ENCODE results near the gene MSH3.
"Not testable (repeated sequence)": the region's sequence is repeated elsewhere in the genome, so short reads cannot be mapped to it uniquely, and the experiment has no call there.

The MSH3 gene

GRCh38 chr5:80799573-80799972 is 145.1 kb downstream of the MSH3 start:
- Histone ChIP-seq H3K9me3 (ENCODE audit: control insufficient read depth, low read length) (no peaks in the 10 kb centered on the region), H3K27me3 (ENCODE audit: control insufficient read depth, insufficient read depth, low read length, poor library complexity, severe bottlenecking) (no peaks in the 10 kb centered on the region), H3K4me1 (ENCODE audit: control insufficient read depth, insufficient read depth, low read length) (no peaks in the 10 kb centered on the region), H3K27ac (ENCODE audit: insufficient read depth, low read depth, low read length, poor library complexity, severe bottlenecking) (no peak overlapping the region), H3K4me3 (ENCODE audit: insufficient read depth, low read depth, low read length) (no peak overlapping the region), H3K36me3 (ENCODE audit: control insufficient read depth, insufficient read depth, low read length) (no peaks in the 10 kb centered on the region)
- WGBS, 2 experiments, result 93 to 95% methylated on average over 2 of the region's 2 CpGs

DNA sequence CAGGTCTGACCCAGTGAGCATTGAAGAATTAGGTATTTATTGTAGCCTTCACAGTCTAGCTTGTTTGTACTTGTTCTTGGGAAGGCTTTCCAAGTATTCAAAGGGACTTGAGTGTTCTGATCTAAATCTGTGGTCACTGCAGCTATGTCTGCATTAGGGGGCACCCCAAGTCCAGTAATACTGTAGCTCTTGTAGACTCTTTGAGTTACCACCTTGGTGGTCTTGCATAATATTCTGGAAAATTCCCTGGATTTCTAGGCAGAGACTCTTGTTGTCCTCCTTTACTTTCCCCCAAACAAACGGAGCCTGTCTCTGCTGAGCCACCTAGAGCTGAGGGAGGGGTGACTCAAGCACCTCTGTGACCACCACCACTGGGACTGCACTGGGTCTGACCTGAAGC is 149.9 kb downstream of the MSH3 start:
- no peaks in the 10 kb centered on the region for H3K9me3 ChIP-seq (ENCODE audit: control insufficient read depth, low read length)
- no peaks in the 10 kb centered on the region for H3K27me3 ChIP-seq (ENCODE audit: control insufficient read depth, insufficient read depth, low read length, poor library complexity, severe bottlenecking)
- H3K27ac ChIP-seq (ENCODE audit: insufficient read depth, low read depth, low read length, poor library complexity, severe bottlenecking), result no peak overlapping the region
- no peaks in the 10 kb centered on the region for H3K4me1 ChIP-seq (ENCODE audit: control insufficient read depth, insufficient read depth, low read length)
- H3K4me3 ChIP-seq (ENCODE audit: insufficient read depth, low read depth, low read length), result no peak overlapping the region
- 88 to 90% methylated on average over 1 of the region's 1 CpG for WGBS, 2 experiments
- H3K36me3 ChIP-seq (ENCODE audit: control insufficient read depth, insufficient read depth, low read length), result no peaks in the 10 kb centered on the region

- no peaks in the 10 kb centered on the region for H3K27me3 ChIP-seq (ENCODE audit: control insufficient read depth, insufficient read depth, low read length, poor library complexity, severe bottlenecking)
- no peak overlapping the region for H3K4me3 ChIP-seq (ENCODE audit: insufficient read depth, low read depth, low read length)
- H3K36me3 ChIP-seq (ENCODE audit: control insufficient read depth, insufficient read depth, low read length), result no peaks in the 10 kb centered on the region
- no peak overlapping the region for H3K27ac ChIP-seq (ENCODE audit: insufficient read depth, low read depth, low read length, poor library complexity, severe bottlenecking)
- H3K9me3 ChIP-seq (ENCODE audit: control insufficient read depth, low read length), result no peaks in the 10 kb centered on the region
- no peaks in the 10 kb centered on the region for H3K4me1 ChIP-seq (ENCODE audit: control insufficient read depth, insufficient read depth, low read length)
- WGBS, 2 experiments, result 84% methylated on average over 2 of the region's 2 CpGs; no CpG with 5 or more reads in 1 of the 2 experiments
Measured at GRCh38 chr5:80805038-80805437, 150.6 kb downstream of the MSH3 start.

- Histone ChIP-seq H3K4me3 (ENCODE audit: insufficient read depth, low read depth, low read length) (no peak overlapping the region), H3K9me3 (ENCODE audit: control insufficient read depth, low read length) (no peaks in the 10 kb centered on the region), H3K27me3 (ENCODE audit: control insufficient read depth, insufficient read depth, low read length, poor library complexity, severe bottlenecking) (no peaks in the 10 kb centered on the region), H3K36me3 (ENCODE audit: control insufficient read depth, insufficient read depth, low read length) (no peaks in the 10 kb centered on the region), H3K27ac (ENCODE audit: insufficient read depth, low read depth, low read length, poor library complexity, severe bottlenecking) (no peak overlapping the region), H3K4me1 (ENCODE audit: control insufficient read depth, insufficient read depth, low read length) (no peaks in the 10 kb centered on the region)
Measured at GRCh38 chr5:80806929-80807328, 152.5 kb downstream of the MSH3 start.

- no peak overlapping the region for H3K27ac ChIP-seq (ENCODE audit: insufficient read depth, low read depth, low read length, poor library complexity, severe bottlenecking)
- H3K4me1 ChIP-seq (ENCODE audit: control insufficient read depth, insufficient read depth, low read length), result no peaks in the 10 kb centered on the region
- no peaks in the 10 kb centered on the region for H3K36me3 ChIP-seq (ENCODE audit: control insufficient read depth, insufficient read depth, low read length)
- no peaks in the 10 kb centered on the region for H3K27me3 ChIP-seq (ENCODE audit: control insufficient read depth, insufficient read depth, low read length, poor library complexity, severe bottlenecking)
- 94 to 100% methylated on average over 3 of the region's 3 CpGs for WGBS, 2 experiments
- H3K4me3 ChIP-seq (ENCODE audit: insufficient read depth, low read depth, low read length), result no peak overlapping the region
- no peaks in the 10 kb centered on the region for H3K9me3 ChIP-seq (ENCODE audit: control insufficient read depth, low read length)
Measured at GRCh38 chr5:80809451-80809850, 155.0 kb downstream of the MSH3 start.

GRCh38 chr5:80810425-80810824 is 156.0 kb downstream of the MSH3 start:
- Histone ChIP-seq H3K9me3 (ENCODE audit: control insufficient read depth, low read length) (no peaks in the 10 kb centered on the region), H3K27ac (ENCODE audit: insufficient read depth, low read depth, low read length, poor library complexity, severe bottlenecking) (no peak overlapping the region), H3K27me3 (ENCODE audit: control insufficient read depth, insufficient read depth, low read length, poor library complexity, severe bottlenecking) (no peaks in the 10 kb centered on the region), H3K4me1 (ENCODE audit: control insufficient read depth, insufficient read depth, low read length) (no peaks in the 10 kb centered on the region), H3K36me3 (ENCODE audit: control insufficient read depth, insufficient read depth, low read length) (no peaks in the 10 kb centered on the region), H3K4me3 (ENCODE audit: insufficient read depth, low read depth, low read length) (no peak overlapping the region)
- 96 to 100% methylated on average over 1 of the region's 1 CpG for WGBS, 2 experiments

GRCh38 chr5:80816590-80816989 is 162.1 kb downstream of the MSH3 start:
- Histone ChIP-seq H3K9me3 (ENCODE audit: control insufficient read depth, low read length) (peaks cover 2% of the 10 kb centered on the region), H3K4me3 (ENCODE audit: insufficient read depth, low read depth, low read length) (no peak overlapping the region), H3K27ac (ENCODE audit: insufficient read depth, low read depth, low read length, poor library complexity, severe bottlenecking) (no peak overlapping the region), H3K27me3 (ENCODE audit: control insufficient read depth, insufficient read depth, low read length, poor library complexity, severe bottlenecking) (no peaks in the 10 kb centered on the region), H3K4me1 (ENCODE audit: control insufficient read depth, insufficient read depth, low read length) (no peaks in the 10 kb centered on the region), H3K36me3 (ENCODE audit: control insufficient read depth, insufficient read depth, low read length) (no peaks in the 10 kb centered on the region)
- WGBS, 2 experiments, result 94 to 95% methylated on average over 3 of the region's 3 CpGs

- Histone ChIP-seq H3K4me3 (ENCODE audit: insufficient read depth, low read depth, low read length) (no peak overlapping the region), H3K4me1 (ENCODE audit: control insufficient read depth, insufficient read depth, low read length) (no peaks in the 10 kb centered on the region), H3K36me3 (ENCODE audit: control insufficient read depth, insufficient read depth, low read length) (peaks cover 8% of the 10 kb centered on the region), H3K9me3 (ENCODE audit: control insufficient read depth, low read length) (peaks cover 4% of the 10 kb centered on the region), H3K27me3 (ENCODE audit: control insufficient read depth, insufficient read depth, low read length, poor library complexity, severe bottlenecking) (no peaks in the 10 kb centered on the region), H3K27ac (ENCODE audit: insufficient read depth, low read depth, low read length, poor library complexity, severe bottlenecking) (no peak overlapping the region)
- 88 to 94% methylated on average over 2 to 3 of the region's 3 CpGs for WGBS, 2 experiments
Measured at GRCh38 chr5:80820685-80821084, 166.2 kb downstream of the MSH3 start.

- 94 to 100% methylated on average over 1 of the region's 1 CpG for WGBS, 2 experiments
- H3K27me3 ChIP-seq (ENCODE audit: control insufficient read depth, insufficient read depth, low read length, poor library complexity, severe bottlenecking), result no peaks in the 10 kb centered on the region
- no peak overlapping the region for H3K4me3 ChIP-seq (ENCODE audit: insufficient read depth, low read depth, low read length)
- no peak overlapping the region for H3K27ac ChIP-seq (ENCODE audit: insufficient read depth, low read depth, low read length, poor library complexity, severe bottlenecking)
- H3K4me1 ChIP-seq (ENCODE audit: control insufficient read depth, insufficient read depth, low read length), result no peaks in the 10 kb centered on the region
- H3K36me3 ChIP-seq (ENCODE audit: control insufficient read depth, insufficient read depth, low read length), result peaks cover 8% of the 10 kb centered on the region
- H3K9me3 ChIP-seq (ENCODE audit: control insufficient read depth, low read length), result peaks cover 4% of the 10 kb centered on the region
Measured at GRCh38 chr5:80822640-80823039, 168.2 kb downstream of the MSH3 start.

DNA sequence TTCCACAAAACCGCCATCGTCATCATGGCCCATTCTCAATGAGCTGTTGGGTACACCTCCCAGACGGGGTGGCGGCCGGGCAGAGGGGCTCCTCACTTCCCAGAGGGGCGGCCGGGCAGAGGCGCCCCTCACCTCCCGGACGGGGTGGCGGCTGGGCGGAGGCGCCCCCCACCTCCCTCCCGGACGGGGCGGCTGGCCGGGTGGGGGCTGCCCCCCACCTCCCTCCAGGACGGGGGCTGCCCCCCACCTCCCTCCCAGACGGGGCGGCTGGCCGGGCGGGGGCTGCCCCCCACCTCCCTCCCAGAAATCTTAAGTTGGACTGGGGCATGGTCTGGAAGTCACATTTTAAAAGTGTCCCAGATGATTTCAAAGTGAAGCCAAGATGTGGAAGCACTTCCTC is 169.7 kb downstream of the MSH3 start:
- not testable (repeated sequence) for H3K4me1 ChIP-seq (ENCODE audit: control insufficient read depth, insufficient read depth, low read length); H3K9me3 ChIP-seq (ENCODE audit: control insufficient read depth, low read length); H3K27ac ChIP-seq (ENCODE audit: insufficient read depth, low read depth, low read length, poor library complexity, severe bottlenecking); H3K27me3 ChIP-seq (ENCODE audit: control insufficient read depth, insufficient read depth, low read length, poor library complexity, severe bottlenecking); H3K4me3 ChIP-seq (ENCODE audit: insufficient read depth, low read depth, low read length)
- peaks cover 15% of the 10 kb centered on the region for H3K36me3 ChIP-seq (ENCODE audit: control insufficient read depth, insufficient read depth, low read length)
- WGBS, 2 experiments, result 93 to 97% methylated on average over 18 to 22 of the region's 22 CpGs

DNA sequence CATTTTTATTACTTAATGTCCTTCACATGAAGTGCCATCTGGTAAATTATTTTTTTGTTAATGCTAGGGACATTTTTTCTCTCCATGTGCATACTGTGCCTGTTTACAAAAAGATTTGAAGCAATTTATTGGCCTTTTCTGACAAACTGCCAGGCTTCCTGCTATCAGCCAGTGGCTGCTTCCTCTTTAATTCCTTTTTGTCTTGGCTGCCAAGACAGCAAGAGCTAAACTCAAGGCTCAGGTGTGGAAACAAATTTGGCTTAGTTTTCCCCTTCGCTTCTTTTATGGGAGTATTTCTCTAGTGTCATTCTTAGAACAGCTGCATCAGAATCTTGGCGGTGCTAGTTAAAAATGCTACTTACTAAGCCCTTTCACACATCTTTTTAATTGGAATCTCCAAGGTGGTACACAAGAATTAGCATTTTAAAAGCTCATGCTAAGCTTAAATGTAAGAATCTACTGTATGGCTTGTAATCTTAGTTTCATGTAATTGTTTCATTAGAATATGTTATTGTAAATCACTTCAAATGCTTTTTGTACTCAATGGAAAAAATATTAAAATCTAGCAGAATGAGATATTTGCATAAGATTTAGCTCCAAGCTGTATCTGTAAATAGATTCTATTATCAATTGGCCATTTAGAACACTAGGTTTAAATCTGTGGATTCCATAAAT is 171.5 kb downstream of the MSH3 start:
- H3K27ac ChIP-seq (ENCODE audit: insufficient read depth, low read depth, low read length, poor library complexity, severe bottlenecking), result no peak overlapping the region
- WGBS, 2 experiments, result 89 to 90% methylated on average over 2 of the region's 2 CpGs
- peaks cover 17% of the 10 kb centered on the region for H3K36me3 ChIP-seq (ENCODE audit: control insufficient read depth, insufficient read depth, low read length)
- H3K27me3 ChIP-seq (ENCODE audit: control insufficient read depth, insufficient read depth, low read length, poor library complexity, severe bottlenecking), result no peaks in the 10 kb centered on the region
- no peaks in the 10 kb centered on the region for H3K4me1 ChIP-seq (ENCODE audit: control insufficient read depth, insufficient read depth, low read length)
- no peak overlapping the region for H3K4me3 ChIP-seq (ENCODE audit: insufficient read depth, low read depth, low read length)
- H3K9me3 ChIP-seq (ENCODE audit: control insufficient read depth, low read length), result peaks cover 4% of the 10 kb centered on the region

All from ectodermal cell (in vitro differentiated cells).